Measurements from ENCODE around the gene ADAMTS9.

ADAMTS9 gene

DNA sequence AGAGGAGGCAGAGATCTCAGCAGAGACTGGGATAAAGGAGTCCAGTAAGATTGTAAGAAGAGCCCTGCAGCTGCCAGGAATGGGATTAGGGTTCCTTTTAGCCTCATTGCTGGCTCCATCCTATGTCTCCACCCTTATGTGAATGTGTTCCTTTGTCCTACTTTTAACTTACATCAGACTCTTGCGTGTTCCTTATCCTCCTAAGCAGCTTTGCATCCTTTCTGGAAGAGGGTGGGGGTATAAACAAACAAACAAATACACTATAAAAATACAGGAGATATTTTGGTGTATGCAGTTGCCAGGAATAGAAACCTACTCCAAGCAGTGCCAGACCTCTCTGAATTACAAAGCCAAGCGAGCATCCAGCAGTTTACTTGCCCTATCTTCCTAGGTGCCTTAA is 194.7 kb downstream of the ADAMTS9 start:
- TF ChIP-seq, protein P1, sequence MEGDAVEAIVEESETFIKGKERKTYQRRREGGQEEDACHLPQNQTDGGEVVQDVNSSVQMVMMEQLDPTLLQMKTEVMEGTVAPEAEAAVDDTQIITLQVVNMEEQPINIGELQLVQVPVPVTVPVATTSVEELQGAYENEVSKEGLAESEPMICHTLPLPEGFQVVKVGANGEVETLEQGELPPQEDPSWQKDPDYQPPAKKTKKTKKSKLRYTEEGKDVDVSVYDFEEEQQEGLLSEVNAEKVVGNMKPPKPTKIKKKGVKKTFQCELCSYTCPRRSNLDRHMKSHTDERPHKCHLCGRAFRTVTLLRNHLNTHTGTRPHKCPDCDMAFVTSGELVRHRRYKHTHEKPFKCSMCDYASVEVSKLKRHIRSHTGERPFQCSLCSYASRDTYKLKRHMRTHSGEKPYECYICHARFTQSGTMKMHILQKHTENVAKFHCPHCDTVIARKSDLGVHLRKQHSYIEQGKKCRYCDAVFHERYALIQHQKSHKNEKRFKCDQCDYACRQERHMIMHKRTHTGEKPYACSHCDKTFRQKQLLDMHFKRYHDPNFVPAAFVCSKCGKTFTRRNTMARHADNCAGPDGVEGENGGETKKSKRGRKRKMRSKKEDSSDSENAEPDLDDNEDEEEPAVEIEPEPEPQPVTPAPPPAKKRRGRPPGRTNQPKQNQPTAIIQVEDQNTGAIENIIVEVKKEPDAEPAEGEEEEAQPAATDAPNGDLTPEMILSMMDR (IDR thresholded peaks at IDR 0.05; ENCODE audit: low read depth, low read length, missing control alignments) = no peak
- DNase-seq (ENCODE audit: low read depth) = no peak
- in situ Hi-C loops (cut with HindIII; ENCODE audit: low sequenced_read_pairs) = no loop called here
- no peak overlapping the region for H3K4me3 ChIP-seq (ENCODE audit: low read depth, low read length)

DNA sequence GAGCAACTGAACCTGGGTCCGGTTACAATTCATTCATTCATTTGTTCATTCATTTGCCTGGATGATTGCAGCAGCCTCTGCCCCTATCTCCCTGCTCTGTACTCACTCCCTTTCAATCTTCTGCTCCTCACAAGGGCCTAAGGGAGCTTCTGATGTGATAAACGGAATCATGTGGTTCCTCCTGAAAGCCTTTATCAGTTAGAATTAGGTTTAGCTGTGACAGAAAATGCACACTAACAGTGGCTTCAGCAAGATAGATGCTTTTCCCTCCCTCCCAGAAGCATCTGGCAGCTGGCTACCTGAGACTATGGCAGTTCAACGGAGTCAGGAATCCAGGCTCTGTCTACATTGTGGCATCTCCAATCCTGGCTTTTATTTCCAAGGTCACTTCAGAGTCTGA is 196.0 kb downstream of the ADAMTS9 start:
- DNase-seq (ENCODE audit: low read depth) = no peak
- in situ Hi-C loops (cut with HindIII; ENCODE audit: low sequenced_read_pairs) = no loop called here
- H3K4me3 ChIP-seq (ENCODE audit: low read depth, low read length) = no peak overlapping the region
- TF ChIP-seq, protein P1 (IDR thresholded peaks at IDR 0.05; ENCODE audit: low read depth, low read length, missing control alignments) = no peak

DNA sequence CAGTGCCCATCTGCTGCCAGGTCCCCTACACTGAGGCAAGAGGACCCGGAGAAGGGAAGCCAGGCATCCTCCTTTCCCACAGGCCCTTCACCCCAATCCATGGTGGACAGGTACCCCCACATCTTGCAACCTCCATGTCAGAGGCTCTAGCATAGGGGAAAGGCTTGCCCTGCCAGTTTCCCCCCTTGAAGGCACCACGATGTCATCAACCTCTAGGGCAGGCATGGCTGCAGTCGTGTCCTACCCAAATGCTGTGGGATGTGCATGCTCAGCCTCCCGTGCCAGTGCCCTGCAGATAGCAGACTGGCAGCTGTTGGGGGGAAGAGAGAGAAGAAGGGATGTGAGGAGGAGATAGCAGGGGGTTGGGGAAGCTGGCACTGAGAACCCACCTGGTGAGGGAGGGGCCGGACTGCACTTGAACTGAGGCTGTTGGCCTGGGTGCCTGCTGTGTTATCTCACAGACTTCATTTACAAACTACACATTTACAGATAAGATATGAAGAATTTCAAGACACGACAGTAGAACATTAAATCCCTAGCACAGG is 197.5 kb downstream of the ADAMTS9 start:
- in situ Hi-C loops (cut with HindIII; ENCODE audit: low sequenced_read_pairs) = no loop called here
- H3K4me3 ChIP-seq (ENCODE audit: low read depth, low read length) = no peak overlapping the region
- no peak for DNase-seq (ENCODE audit: low read depth)
- TF ChIP-seq, protein P1 (IDR thresholded peaks at IDR 0.05; ENCODE audit: low read depth, low read length, missing control alignments) = no peak

DNA sequence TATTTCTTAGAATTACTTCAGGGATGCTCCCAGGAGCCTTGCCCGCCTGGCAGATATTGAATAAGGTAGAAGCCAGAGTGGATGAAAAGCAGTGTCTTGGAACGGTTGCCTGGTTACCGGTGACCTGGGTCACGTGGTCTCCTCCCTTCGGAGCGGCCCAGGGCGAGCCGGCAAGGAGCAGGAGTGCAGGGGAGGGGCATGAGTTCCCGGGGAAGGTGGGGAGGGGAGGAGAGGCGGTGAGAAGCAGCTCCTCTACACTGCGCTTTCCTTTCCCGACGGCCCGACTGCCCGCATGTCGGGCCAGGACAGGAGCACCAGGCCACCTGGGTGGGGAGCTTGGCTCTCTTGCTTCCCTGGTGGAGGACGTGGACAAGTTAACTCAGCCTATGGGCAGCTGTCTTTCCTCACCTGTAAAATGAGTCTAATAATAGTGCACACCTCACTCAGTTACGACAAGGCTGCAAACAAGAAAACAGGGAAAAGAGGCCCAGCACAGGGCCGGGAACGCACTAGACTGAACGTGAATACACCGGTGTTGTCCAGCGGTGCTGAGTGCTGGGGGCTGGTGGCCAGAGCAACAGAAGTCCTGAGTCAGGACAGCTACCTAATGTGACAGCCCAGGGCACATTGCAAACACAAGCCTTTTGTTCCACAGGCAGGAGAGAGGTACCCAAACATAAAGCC is 198.3 kb downstream of the ADAMTS9 start:
- in situ Hi-C loops (cut with HindIII; ENCODE audit: low sequenced_read_pairs) = no loop called here

DNA sequence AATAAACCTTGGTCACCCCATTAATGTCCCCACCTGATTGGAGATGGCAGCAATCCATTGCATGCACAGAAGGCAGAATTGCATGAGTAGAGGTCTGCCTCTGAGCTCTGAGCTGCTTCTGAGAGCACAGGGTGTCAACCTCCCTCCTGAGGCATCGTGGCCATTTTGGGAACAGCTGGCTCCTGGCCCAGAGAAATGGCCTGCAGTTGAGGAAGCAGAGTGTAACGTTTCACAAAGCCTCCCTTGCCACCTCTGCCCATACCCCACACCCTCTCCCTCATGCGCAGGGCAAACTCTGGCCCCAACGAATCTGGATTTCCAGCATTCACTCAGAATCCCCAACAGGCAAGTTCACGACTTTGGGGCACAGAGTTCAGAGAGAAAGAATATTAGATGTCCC is 198.9 kb downstream of the ADAMTS9 start:
- H3K4me3 ChIP-seq (ENCODE audit: low read depth, low read length) = no peak overlapping the region
- DNase-seq (ENCODE audit: low read depth) = no peak
- TF ChIP-seq, protein P1 (IDR thresholded peaks at IDR 0.05; ENCODE audit: low read depth, low read length, missing control alignments) = no peak
- in situ Hi-C loops (cut with HindIII; ENCODE audit: low sequenced_read_pairs) = no loop called here

More for the DNA sequence above, 198.3 kb downstream of the ADAMTS9 start:
- H3K4me3 ChIP-seq (ENCODE audit: low read depth, low read length) = no peak overlapping the region
- DNase-seq (ENCODE audit: low read depth) = no peak
- TF ChIP-seq, protein P1 (IDR thresholded peaks at IDR 0.05; ENCODE audit: low read depth, low read length, missing control alignments) = no peak

DNA sequence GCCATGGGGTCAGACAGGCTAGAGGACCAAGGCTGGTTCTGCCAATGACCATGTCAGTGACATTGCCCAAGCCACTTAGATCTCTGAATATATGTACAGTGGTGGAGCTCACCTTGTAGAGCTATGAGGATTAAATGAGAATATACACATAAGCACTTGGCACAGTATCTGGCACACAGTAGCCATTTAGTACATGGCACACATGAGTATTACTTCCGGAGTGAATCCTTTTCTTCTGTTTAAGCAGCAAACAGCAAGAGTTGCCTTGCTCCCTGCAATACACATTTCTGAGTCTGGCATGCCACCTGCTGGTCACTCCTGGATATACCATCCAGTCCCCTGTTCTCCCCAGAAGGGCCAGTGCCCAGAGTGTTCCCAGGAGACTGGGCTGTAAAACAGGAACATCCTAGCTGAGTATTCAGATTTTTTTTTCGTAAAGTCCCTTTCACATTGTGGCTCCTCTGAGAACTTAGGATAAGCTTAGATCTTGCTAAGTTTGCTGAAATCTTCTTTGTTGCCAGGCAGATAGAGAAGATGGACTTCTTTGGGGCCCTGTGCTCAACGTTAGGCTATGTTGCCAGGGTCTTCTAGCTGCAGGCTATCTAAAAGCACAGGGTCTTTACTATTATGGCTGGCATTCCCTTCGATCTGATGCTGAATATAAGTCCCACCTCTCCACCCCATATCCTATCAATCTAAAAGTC is 203.4 kb downstream of the ADAMTS9 start:
- TF ChIP-seq, protein P1 (IDR thresholded peaks at IDR 0.05; ENCODE audit: low read depth, low read length, missing control alignments) = peak; percentile 85
- DNase-seq (ENCODE audit: low read depth) = peak; percentile 64
- in situ Hi-C loops (cut with HindIII; ENCODE audit: low sequenced_read_pairs) = no loop called here

More for the DNA sequence above, 203.4 kb downstream of the ADAMTS9 start:
- H3K4me3 ChIP-seq (ENCODE audit: low read depth, low read length) = no peak overlapping the region
